Measurements from ENCODE around the gene FAM98B. TPM values are rescaled to one million over a fixed set of nuclear protein-coding genes. Genes with fewer than 3 reads are reported as not detected.

Gene FAM98B
- total and polyA plus RNA-seq, 2 donors (not counting 1 experiment from before 2014, with no cell fraction given) = 1.4 to 21.5 TPM

- H3K4me1 Mint-ChIP-seq = no peaks in the 10 kb centered on the region
- intact Hi-C loops (cut with micrococcal nuclease) = no loop called here
- H3K4me1 ChIP-seq (ENCODE audit: control insufficient read depth in 2 of 2, insufficient read depth in 2 of 2, low read length in 2 of 2) = no peaks in the 10 kb centered on the region
These were observed 72.2 kb downstream of the FAM98B start for GRCh38 chr15:38526158-38526557.

GRCh38 chr15:38528294-38528693 is 74.4 kb downstream of the FAM98B start:
- Histone ChIP-seq H3K27ac (ENCODE audit: low read length in 2 of 2) (no peak overlapping the region), H3K4me1 (ENCODE audit: control insufficient read depth in 2 of 2, insufficient read depth in 2 of 2, low read length in 2 of 2) (no peaks in the 10 kb centered on the region), H3K4me2 (replicated peaks; ENCODE audit: low read depth, low read length, poor library complexity, severe bottlenecking) (no peak overlapping the region), H3K79me2 (ENCODE audit: control insufficient read depth, insufficient read depth, low read length) (peaks cover 37% of the 10 kb centered on the region), H2AFZ (ENCODE audit: insufficient read depth, low read depth, low read length, poor library complexity, severe bottlenecking) (no peak overlapping the region), H3K9me3 (ENCODE audit: control extremely low read depth in 1 of 3, control insufficient read depth in 2 of 3, insufficient read depth in 1 of 3, low read length in 2 of 3) (no peaks in the 10 kb centered on the region), H3K9ac (ENCODE audit: low read length) (no peak overlapping the region), H3K36me3 (replicated peaks in 1 of 2; ENCODE audit: control extremely low read depth in 1 of 2, control insufficient read depth in 1 of 2, extremely low read depth in 1 of 2, insufficient read depth in 2 of 2, low read length in 1 of 2) (peaks cover 1 to 34% of the 10 kb centered on the region in 2 experiments), H3K4me3 (ENCODE audit: control extremely low read depth in 1 of 5, extremely low read depth in 1 of 5, insufficient read depth in 1 of 5, low read depth in 2 of 5, low read length in 4 of 5) (no peak overlapping the region), H4K20me1 (ENCODE audit: control insufficient read depth, insufficient read depth, low read length, poor library complexity, severe bottlenecking) (peaks cover 25% of the 10 kb centered on the region), H3K27me3 (replicated peaks in 1 of 4; ENCODE audit: control extremely low read depth in 1 of 4, control insufficient read depth in 3 of 4, insufficient read depth in 4 of 4, low read length in 3 of 4) (no peaks in the 10 kb centered on the region)
- H3K27ac Mint-ChIP-seq = no peak overlapping the region
- H3K9me3 Mint-ChIP-seq (ENCODE audit: insufficient read depth) = no peaks in the 10 kb centered on the region
- CTCF ChIA-PET = interaction anchor here (1.4 kb wide), 1 partner anchor 36 kb away, joined by 4 read pairs; no protein-coding TSS in a partner anchor
- ATAC-seq (ENCODE audit: low read depth) (no peak), DNase-seq (no peak)
- POLR2A ChIA-PET = no interaction called here
- H3K4me3 Mint-ChIP-seq = no peak overlapping the region
- intact Hi-C loops (cut with micrococcal nuclease) = no loop called here
- WGBS (ENCODE audit: insufficient coverage) = no CpG with 5 or more reads among the region's 1 CpG
- no peaks in the 10 kb centered on the region for H3K27me3 Mint-ChIP-seq
- TF ChIP-seq CTCF (IDR thresholded peaks at IDR 0.05) (no peak), EZH2 (IDR thresholded peaks at IDR 0.05; ENCODE audit: borderline replicate concordance, insufficient read depth, low read depth, low read length, poor library complexity, severe bottlenecking) (no peak)
- peaks cover under 1% of the 10 kb centered on the region for H3K4me1 Mint-ChIP-seq

More at GRCh38 chr15:38526158-38526557, 72.2 kb downstream of the FAM98B start:
- peaks cover 8% of the 10 kb centered on the region for H4K20me1 ChIP-seq (ENCODE audit: control insufficient read depth, insufficient read depth, low read length, poor library complexity, severe bottlenecking)
- Mint-ChIP-seq H3K27me3 (no peaks in the 10 kb centered on the region), H3K27ac (no peak overlapping the region), H3K9me3 (ENCODE audit: insufficient read depth) (no peaks in the 10 kb centered on the region), H3K4me3 (no peak overlapping the region)
- H3K27ac ChIP-seq (ENCODE audit: low read length in 2 of 2) = no peak overlapping the region
- no peak overlapping the region for H3K4me3 ChIP-seq (ENCODE audit: control extremely low read depth in 1 of 5, extremely low read depth in 1 of 5, insufficient read depth in 1 of 5, low read depth in 2 of 5, low read length in 4 of 5)
- H2AFZ ChIP-seq (ENCODE audit: insufficient read depth, low read depth, low read length, poor library complexity, severe bottlenecking) = no peak overlapping the region
- no peak for DNase-seq
- WGBS (ENCODE audit: insufficient coverage) = 100% methylated on average over 2 of the region's 2 CpGs
- TF ChIP-seq CTCF (IDR thresholded peaks at IDR 0.05) = no peak
- TF ChIP-seq EZH2 (IDR thresholded peaks at IDR 0.05; ENCODE audit: borderline replicate concordance, insufficient read depth, low read depth, low read length, poor library complexity, severe bottlenecking) = no peak
- H3K36me3 ChIP-seq (replicated peaks in 1 of 2; ENCODE audit: control extremely low read depth in 1 of 2, control insufficient read depth in 1 of 2, extremely low read depth in 1 of 2, insufficient read depth in 2 of 2, low read length in 1 of 2) = peaks cover 1 to 23% of the 10 kb centered on the region in 2 experiments
- ChIA-PET POLR2A (no interaction called here), CTCF (no interaction called here)
- H3K4me2 ChIP-seq (replicated peaks; ENCODE audit: low read depth, low read length, poor library complexity, severe bottlenecking) = no peak overlapping the region
- peaks cover 18% of the 10 kb centered on the region for H3K79me2 ChIP-seq (ENCODE audit: control insufficient read depth, insufficient read depth, low read length)
- ATAC-seq (ENCODE audit: low read depth) = no peak
- no peaks in the 10 kb centered on the region for H3K9me3 ChIP-seq (ENCODE audit: control extremely low read depth in 1 of 3, control insufficient read depth in 2 of 3, insufficient read depth in 1 of 3, low read length in 2 of 3)
- no peak overlapping the region for H3K9ac ChIP-seq (ENCODE audit: low read length)
- H3K27me3 ChIP-seq (replicated peaks in 1 of 4; ENCODE audit: control extremely low read depth in 1 of 4, control insufficient read depth in 3 of 4, insufficient read depth in 4 of 4, low read length in 3 of 4) = no peaks in the 10 kb centered on the region

All from B cell (primary cell).